MG63 (cell line): Measurements from ENCODE around the gene ATAD3B. TPM values are rescaled to one million over a fixed set of nuclear protein-coding genes. Genes with fewer than 3 reads are reported as not detected.
"Not testable (repeated sequence)": the region's sequence is repeated elsewhere in the genome, so short reads cannot be mapped to it uniquely, and the experiment has no call there.

Experiments used
- DNase-seq: peaks from one replicate; pipeline ENCODE4 v3.0.0-alpha.2; 2020
- H3K27me3 ChIP-seq: fragments of 250-450 bp; sonication (Bioruptor Pico); 2 replicates; pipeline ENCODE4 v1.5.1; 2020; ENCODE audit warnings: mild to moderate bottlenecking, moderate library complexity
- H3K36me3 ChIP-seq: fragments of 250-450 bp; sonication (Bioruptor Pico); 2 replicates; pipeline ENCODE4 v1.5.1; 2020; ENCODE audit warnings: mild to moderate bottlenecking, moderate library complexity
- H3K4me3 ChIP-seq: fragments of 250-450 bp; sonication (Bioruptor Pico); 2 replicates; pipeline ENCODE4 v1.5.1; 2020; ENCODE audit warnings: mild to moderate bottlenecking, moderate library complexity
- H3K9me3 ChIP-seq: fragments of 250-450 bp; sonication (Bioruptor Pico); 2 replicates; pipeline ENCODE4 v1.5.1; 2020; ENCODE audit warnings: mild to moderate bottlenecking, moderate library complexity
- total RNA-seq: library from RNA; depleted of rRNA; stranded (reverse); fragments of >200 nt; shearing (Covaris generic); gene quantifications from 2 replicates; pipeline ENCODE4 v1.2.3, GENCODE V29; 2014; ENCODE audit warnings: low replicate concordance; rRNA removed

ATAD3B gene, protein sequence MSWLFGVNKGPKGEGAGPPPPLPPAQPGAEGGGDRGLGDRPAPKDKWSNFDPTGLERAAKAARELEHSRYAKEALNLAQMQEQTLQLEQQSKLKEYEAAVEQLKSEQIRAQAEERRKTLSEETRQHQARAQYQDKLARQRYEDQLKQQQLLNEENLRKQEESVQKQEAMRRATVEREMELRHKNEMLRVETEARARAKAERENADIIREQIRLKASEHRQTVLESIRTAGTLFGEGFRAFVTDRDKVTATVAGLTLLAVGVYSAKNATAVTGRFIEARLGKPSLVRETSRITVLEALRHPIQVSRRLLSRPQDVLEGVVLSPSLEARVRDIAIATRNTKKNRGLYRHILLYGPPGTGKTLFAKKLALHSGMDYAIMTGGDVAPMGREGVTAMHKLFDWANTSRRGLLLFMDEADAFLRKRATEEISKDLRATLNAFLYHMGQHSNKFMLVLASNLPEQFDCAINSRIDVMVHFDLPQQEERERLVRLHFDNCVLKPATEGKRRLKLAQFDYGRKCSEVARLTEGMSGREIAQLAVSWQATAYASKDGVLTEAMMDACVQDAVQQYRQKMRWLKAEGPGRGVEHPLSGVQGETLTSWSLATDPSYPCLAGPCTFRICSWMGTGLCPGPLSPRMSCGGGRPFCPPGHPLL
- 26.1 and 36.6 TPM in 2 replicates for total RNA-seq

- H3K4me3 ChIP-seq = peak within 1 kb of the TSS; percentile 84
- peak; percentile 95 for DNase-seq
- H3K9me3 ChIP-seq = no peaks in the 10 kb centered on the region
- no peaks in the 10 kb centered on the region for H3K27me3 ChIP-seq
- H3K36me3 ChIP-seq = peaks cover 10% of the 10 kb centered on the region
Observed at GRCh38 chr1:1471389-1472052, at the start of gene ATAD3B. ATAD3B (plus strand) TSS chr1:1471765; CDS start chr1:1471885, 120 bp downstream.

DNA sequence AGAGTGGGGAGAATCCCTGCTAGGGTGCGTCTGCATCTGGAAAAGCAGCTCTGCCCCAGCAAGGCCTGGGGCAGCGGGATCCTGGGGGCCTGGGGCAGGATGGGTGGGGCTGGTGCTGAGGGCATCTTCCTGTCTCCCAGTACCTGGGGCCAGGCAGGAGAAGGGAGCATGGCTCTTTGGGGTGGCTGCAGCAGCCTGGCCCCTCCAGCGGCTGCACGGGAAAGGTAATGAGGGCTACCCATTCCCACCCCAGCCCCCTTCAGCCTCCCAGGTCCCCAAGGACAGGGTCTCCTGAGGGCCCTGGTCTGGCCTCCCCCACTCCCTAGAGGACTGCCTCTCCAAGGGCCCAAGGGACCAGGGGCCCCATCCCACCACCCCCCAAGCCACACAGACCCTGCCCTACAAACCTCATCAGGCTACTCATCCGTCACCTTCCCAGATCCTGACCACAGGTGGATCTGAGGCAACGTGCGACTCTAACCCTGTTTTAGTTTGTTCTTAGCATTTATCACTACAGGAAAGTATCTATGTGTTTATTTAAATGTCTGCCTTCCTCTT, 49.6 kb upstream of the ATAD3B start:
- no peaks in the 10 kb centered on the region for H3K27me3 ChIP-seq
- no peaks in the 10 kb centered on the region for H3K36me3 ChIP-seq
- H3K4me3 ChIP-seq = no peak overlapping the region
- no peak for DNase-seq
- no peaks in the 10 kb centered on the region for H3K9me3 ChIP-seq

DNA sequence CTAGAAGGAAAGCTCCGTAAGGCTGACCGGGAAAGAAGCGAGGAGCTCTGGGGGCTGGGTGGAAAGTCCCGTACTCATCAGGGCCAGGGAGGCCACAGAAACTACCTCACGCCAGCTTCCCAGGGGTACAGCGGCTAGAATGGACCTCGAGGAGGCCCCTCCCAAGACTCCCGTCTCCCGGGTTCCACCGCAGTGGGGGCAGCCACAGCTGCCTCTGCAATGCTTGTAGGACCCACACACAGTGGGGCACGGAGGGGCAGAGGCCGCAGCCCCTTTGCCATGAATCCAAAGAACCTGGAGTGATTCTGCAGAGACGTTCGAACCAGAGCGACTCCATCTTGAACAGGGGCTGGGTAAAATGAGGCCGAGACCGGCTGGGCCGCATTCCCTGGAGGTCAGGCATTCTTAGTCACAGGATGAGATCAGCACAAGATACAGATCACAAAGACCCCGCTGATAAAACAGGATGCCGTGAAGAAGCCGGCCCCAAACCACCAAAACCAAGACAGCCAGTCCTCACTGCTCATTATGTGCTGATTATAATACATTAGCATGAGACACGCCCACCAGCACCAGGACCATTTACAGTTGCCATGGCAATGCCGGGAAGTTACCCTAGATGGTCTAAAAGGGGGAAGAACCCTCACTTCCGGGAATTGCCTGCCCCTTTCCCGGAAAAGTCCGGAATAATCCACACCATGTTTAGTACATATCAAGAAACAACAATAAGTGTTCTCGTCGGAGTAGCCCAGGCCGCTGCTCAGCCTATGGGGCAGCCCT, 48.9 kb upstream of the ATAD3B start:
- H3K27me3 ChIP-seq = no peaks in the 10 kb centered on the region
- no peaks in the 10 kb centered on the region for H3K9me3 ChIP-seq
- no peaks in the 10 kb centered on the region for H3K36me3 ChIP-seq
- no peak for DNase-seq
- H3K4me3 ChIP-seq = no peak overlapping the region

DNA sequence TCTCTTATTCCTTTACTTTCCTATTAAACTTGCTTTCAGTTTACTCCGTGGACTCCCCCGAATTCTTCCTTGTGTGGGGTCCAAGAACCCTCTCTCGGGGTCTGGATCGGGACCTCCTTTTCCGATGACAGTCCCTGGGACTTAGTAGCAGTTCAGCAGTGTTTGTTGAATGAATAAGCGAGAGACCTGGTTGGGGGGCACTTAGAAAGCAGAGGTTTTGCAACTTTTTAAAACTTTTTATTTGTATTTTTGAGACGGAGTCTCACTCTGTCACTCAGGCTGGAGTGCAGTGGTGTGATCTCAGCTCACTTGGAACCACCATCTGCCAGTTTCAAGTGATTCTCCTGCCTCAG, 48.3 kb upstream of the ATAD3B start:
- no peak overlapping the region for H3K4me3 ChIP-seq
- no peaks in the 10 kb centered on the region for H3K36me3 ChIP-seq
- no peaks in the 10 kb centered on the region for H3K9me3 ChIP-seq
- no peaks in the 10 kb centered on the region for H3K27me3 ChIP-seq
- no peak for DNase-seq

GRCh38 chr1:1424707-1425106, 46.9 kb upstream of the ATAD3B start:
- no peaks in the 10 kb centered on the region for H3K27me3 ChIP-seq
- no peak for DNase-seq
- H3K9me3 ChIP-seq = no peaks in the 10 kb centered on the region
- H3K4me3 ChIP-seq = no peak overlapping the region
- H3K36me3 ChIP-seq = no peaks in the 10 kb centered on the region

DNA sequence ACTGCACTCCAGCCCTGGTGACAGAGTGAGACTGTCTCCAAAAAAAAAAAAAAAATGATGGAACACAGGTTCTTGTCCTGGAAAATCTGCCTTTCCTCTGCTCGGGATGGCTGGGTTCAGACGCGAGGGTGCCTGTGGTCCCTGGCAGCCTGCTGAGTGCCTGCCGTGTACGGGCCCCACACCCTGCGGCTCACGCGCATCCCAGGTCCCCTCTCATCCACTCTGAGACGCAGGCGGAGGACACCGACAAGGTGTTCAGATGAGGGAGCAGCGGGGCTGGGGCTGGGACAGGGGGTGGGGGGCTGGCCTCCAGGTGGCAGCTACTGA, 46.2 kb upstream of the ATAD3B start:
- H3K9me3 ChIP-seq = no peaks in the 10 kb centered on the region
- no peak overlapping the region for H3K4me3 ChIP-seq
- H3K27me3 ChIP-seq = no peaks in the 10 kb centered on the region
- no peak for DNase-seq
- no peaks in the 10 kb centered on the region for H3K36me3 ChIP-seq

GRCh38 chr1:1425753-1426495, 45.6 kb upstream of the ATAD3B start:
- Histone ChIP-seq H3K9me3 (no peaks in the 10 kb centered on the region), H3K4me3 (no peak overlapping the region), H3K36me3 (no peaks in the 10 kb centered on the region), H3K27me3 (no peaks in the 10 kb centered on the region)
- DNase-seq = no peak

DNA sequence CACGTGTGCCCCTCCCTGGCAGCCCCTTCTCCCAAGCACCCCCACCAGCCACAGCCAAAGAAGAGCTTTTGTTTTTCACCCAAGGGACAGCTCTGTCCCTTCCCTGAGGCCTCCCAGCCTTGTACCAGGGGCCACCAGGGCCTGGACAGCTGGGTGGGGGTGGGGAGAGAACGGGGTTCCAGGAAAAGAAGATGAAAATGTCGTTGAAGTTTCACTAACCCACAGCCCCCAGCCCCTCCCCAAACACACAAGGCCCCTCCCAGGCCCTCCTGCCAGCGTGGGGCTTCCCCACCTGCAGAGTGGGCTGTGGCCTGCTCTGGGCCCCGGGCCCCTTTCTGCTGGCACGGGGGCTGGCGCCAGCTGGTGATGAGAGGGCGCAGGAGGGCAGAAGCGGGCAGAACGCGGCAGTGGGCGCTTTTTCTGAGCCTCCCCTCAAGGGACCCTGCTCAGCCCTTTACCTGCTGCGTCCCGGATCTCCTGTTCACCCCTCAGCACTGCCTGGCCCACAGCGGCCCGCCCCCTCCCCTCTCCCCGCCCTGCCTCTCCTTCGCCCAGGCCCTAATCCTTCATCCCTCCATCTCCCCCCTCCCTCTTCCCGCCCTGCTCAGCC, 45.0 kb upstream of the ATAD3B start:
- no peaks in the 10 kb centered on the region for H3K9me3 ChIP-seq
- no peaks in the 10 kb centered on the region for H3K27me3 ChIP-seq
- H3K4me3 ChIP-seq = no peak overlapping the region
- no peak for DNase-seq
- H3K36me3 ChIP-seq = no peaks in the 10 kb centered on the region

GRCh38 chr1:1427106-1427819, 44.3 kb upstream of the ATAD3B start:
- H3K4me3 ChIP-seq = no peak overlapping the region
- no peaks in the 10 kb centered on the region for H3K9me3 ChIP-seq
- no peaks in the 10 kb centered on the region for H3K36me3 ChIP-seq
- H3K27me3 ChIP-seq = no peaks in the 10 kb centered on the region
- no peak for DNase-seq

GRCh38 chr1:1427820-1428148, 43.8 kb upstream of the ATAD3B start:
- H3K27me3 ChIP-seq = no peaks in the 10 kb centered on the region
- H3K4me3 ChIP-seq = no peak overlapping the region
- DNase-seq = no peak
- H3K36me3 ChIP-seq = no peaks in the 10 kb centered on the region
- H3K9me3 ChIP-seq = no peaks in the 10 kb centered on the region

GRCh38 chr1:1428174-1428573, 43.4 kb upstream of the ATAD3B start:
- no peak for DNase-seq
- no peaks in the 10 kb centered on the region for H3K9me3 ChIP-seq
- no peaks in the 10 kb centered on the region for H3K27me3 ChIP-seq
- no peak overlapping the region for H3K4me3 ChIP-seq
- H3K36me3 ChIP-seq = no peaks in the 10 kb centered on the region

DNA sequence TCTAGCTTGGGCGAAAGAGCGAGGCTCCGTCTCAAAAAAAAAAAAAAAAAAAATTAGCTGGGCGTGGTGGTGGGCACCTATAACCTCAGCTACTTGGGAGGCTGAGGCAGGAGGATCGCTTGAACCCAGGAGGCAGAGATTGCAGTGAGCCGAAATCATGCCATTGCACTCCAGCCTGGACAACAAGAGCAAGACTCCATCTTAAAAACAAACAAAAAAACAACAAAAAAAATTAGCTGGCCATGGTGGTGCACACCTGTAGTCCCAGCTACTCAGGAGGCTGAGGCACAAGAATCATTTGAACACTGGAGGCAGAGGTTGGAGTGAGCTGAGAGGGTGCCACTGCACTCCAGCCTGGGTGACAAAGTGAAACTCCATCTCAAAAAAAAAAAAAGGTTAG, 42.6 kb upstream of the ATAD3B start:
- DNase-seq, H3K4me3 ChIP-seq, H3K27me3 ChIP-seq, H3K36me3 ChIP-seq, H3K9me3 ChIP-seq: not testable (repeated sequence)

DNA sequence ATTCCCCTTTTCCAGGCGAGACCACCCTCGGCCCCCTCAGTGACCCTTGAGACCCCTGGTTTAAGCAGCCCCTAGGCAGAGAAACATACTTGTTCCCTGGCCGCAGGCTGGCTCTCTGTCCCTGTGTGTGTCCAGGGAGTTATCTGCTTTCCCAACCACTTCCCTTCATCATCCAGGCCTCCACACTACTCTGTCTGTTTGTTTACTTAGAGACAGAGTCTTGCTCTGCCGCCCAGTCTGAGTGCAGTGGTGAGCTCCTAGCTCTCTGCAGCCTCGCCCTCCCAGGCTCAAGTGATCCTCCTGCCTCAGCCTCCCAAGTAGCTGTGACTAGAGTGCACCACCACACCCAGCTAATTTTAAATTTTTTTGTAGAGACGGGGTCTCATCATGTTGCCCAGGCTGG, 41.9 kb upstream of the ATAD3B start:
- no peak for DNase-seq
- Histone ChIP-seq H3K9me3 (no peaks in the 10 kb centered on the region), H3K4me3 (no peak overlapping the region), H3K36me3 (no peaks in the 10 kb centered on the region), H3K27me3 (no peaks in the 10 kb centered on the region)

- H3K4me3 ChIP-seq = no peak overlapping the region
- no peaks in the 10 kb centered on the region for H3K36me3 ChIP-seq
- H3K27me3 ChIP-seq = no peaks in the 10 kb centered on the region
- peak; percentile 64 for DNase-seq
- H3K9me3 ChIP-seq = no peaks in the 10 kb centered on the region
Observed at GRCh38 chr1:1430114-1430982, 41.2 kb upstream of the ATAD3B start.
